AG20443 (cell line): ENCODE results near the gene PLAU.
"Not testable (repeated sequence)": the region's sequence is repeated elsewhere in the genome, so short reads cannot be mapped to it uniquely, and the experiment has no call there.

ENCODE experiments used
- DNase-seq: peaks from one replicate; pipeline ENCODE4 v3.0.0; 2012; ENCODE audit warnings: low spot score, mixed read lengths

PLAU gene

GRCh38 chr10:73876971-73877370 lies 34.0 kb upstream of the PLAU start:
- DNase-seq: no peak

- DNase-seq: no peak
These were observed 33.3 kb upstream of the PLAU start for GRCh38 chr10:73877533-73878160.

GRCh38 chr10:73878365-73878764 lies 32.6 kb upstream of the PLAU start:
- no peak for DNase-seq

GRCh38 chr10:73879296-73880173 lies 31.4 kb upstream of the PLAU start:
- peak; percentile 84 for DNase-seq

- DNase-seq: no peak
These were observed 29.6 kb upstream of the PLAU start for GRCh38 chr10:73881221-73881919.

- no peak for DNase-seq
These were observed 26.9 kb upstream of the PLAU start for GRCh38 chr10:73884017-73884416.

- peak; percentile 84 for DNase-seq
These were observed 24.8 kb upstream of the PLAU start for GRCh38 chr10:73886085-73886529.

GRCh38 chr10:73886661-73887293 lies 24.2 kb upstream of the PLAU start:
- DNase-seq: peak; percentile 10

- peak; percentile 85 for DNase-seq
These were observed 23.5 kb upstream of the PLAU start for GRCh38 chr10:73887294-73888039.

- peak; percentile 8 for DNase-seq
These were observed 22.4 kb upstream of the PLAU start for GRCh38 chr10:73888514-73888913.

GRCh38 chr10:73889014-73889413 lies 21.9 kb upstream of the PLAU start:
- peak; percentile 54 for DNase-seq

GRCh38 chr10:73889416-73889815 lies 21.5 kb upstream of the PLAU start:
- not testable (repeated sequence) for DNase-seq

- no peak for DNase-seq
These were observed 20.7 kb upstream of the PLAU start for GRCh38 chr10:73890261-73890660.

- DNase-seq: not testable (repeated sequence)
These were observed 20.1 kb upstream of the PLAU start for GRCh38 chr10:73890830-73891229.

- no peak for DNase-seq
These were observed 19.4 kb upstream of the PLAU start for GRCh38 chr10:73891540-73891939.

- peak; percentile 41 for DNase-seq
These were observed 18.5 kb upstream of the PLAU start for GRCh38 chr10:73892310-73893030.

GRCh38 chr10:73893426-73893825 lies 17.5 kb upstream of the PLAU start:
- no peak for DNase-seq

- peak; percentile 52 for DNase-seq
These were observed 16.5 kb upstream of the PLAU start for GRCh38 chr10:73894245-73894971.

GRCh38 chr10:73895381-73895780 lies 15.6 kb upstream of the PLAU start:
- DNase-seq: not testable (repeated sequence)

GRCh38 chr10:73897693-73898092 lies 13.2 kb upstream of the PLAU start:
- DNase-seq: no peak
